Measurements from ENCODE around the gene HPDL.

- peak; percentile 56 for TF ChIP-seq POLR2A (IDR thresholded peaks at IDR 0.05)
- TF ChIP-seq CTCF (IDR thresholded peaks at IDR 0.05 in 4 of 5, conservative IDR thresholded peaks at IDR 0.05 in 1 of 5): peak in 2 of 5 experiments; percentile 26 to 34
These were observed 13.3 kb downstream of the HPDL start, which contains the start of the genes MUTYH and TOE1 for GRCh38 chr1:45339789-45340558.
